Activated CD8-positive, alpha-beta memory T cell treated with anti-CD3 and anti-CD28 coated beads for 36 hours (primary cell): ENCODE data around the gene HACD2. TPM values are rescaled to one million over a fixed set of nuclear protein-coding genes. Genes with fewer than 3 reads are reported as not detected.
"Not testable (repeated sequence)": the region's sequence is repeated elsewhere in the genome, so short reads cannot be mapped to it uniquely, and the experiment has no call there.

ENCODE experiments used
- CTCF ChIA-PET: fragments of 350-600 bp; sonication (Branson Sonifier 250); formaldehyde crosslinking; loops from one replicate; lab custom pipeline; 2021; ENCODE audit warnings: antibody characterized with exemption; lab: Charles Lee
- POLR2A ChIA-PET: fragments of 350-600 bp; sonication (Branson Sonifier 250); formaldehyde crosslinking; loops from one replicate; lab custom pipeline; 2021; ENCODE audit warnings: antibody characterized with exemption; lab: Charles Lee
- total RNA-seq, 2 experiments: library from RNA; stranded (reverse); gene quantifications; one replicate each; pipeline ENCODE4 v1.2.3, GENCODE V29; 2021

The HACD2 gene
- total RNA-seq, 2 experiments from 2014 or later: 33.7 to 34.5 TPM

- CTCF ChIA-PET: no interaction called here
Measured at GRCh38 chr3:123505820-123506219, 79.0 kb downstream of the HACD2 start.

GRCh38 chr3:123503203-123503602, 81.7 kb downstream of the HACD2 start:
- ChIA-PET CTCF (no interaction called here), POLR2A (no interaction called here)

More at GRCh38 chr3:123505820-123506219, 79.0 kb downstream of the HACD2 start:
- POLR2A ChIA-PET: no interaction called here

DNA sequence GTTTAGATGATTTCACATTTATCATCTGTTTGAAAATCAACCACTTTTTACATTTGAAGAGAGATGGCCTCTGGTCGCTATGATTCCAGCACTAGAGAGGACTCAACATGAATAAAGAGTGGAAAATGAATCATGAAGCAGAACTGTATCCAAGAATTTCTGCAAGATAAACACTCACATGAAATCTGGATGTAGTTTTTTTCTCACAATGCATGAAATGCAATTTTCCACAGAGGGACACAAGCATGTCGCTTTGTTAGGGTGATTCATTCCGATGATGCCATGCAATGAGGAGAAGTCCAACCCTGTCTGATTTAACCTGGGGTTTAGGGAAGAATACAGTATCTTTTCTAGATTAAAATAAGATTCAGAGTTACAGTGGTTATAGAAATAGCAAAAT, 85.5 kb downstream of the HACD2 start:
- CTCF ChIA-PET: no interaction called here
- POLR2A ChIA-PET: no interaction called here

- ChIA-PET CTCF (no interaction called here), POLR2A (no interaction called here)
Measured at GRCh38 chr3:123498761-123499160, 86.1 kb downstream of the HACD2 start.

DNA sequence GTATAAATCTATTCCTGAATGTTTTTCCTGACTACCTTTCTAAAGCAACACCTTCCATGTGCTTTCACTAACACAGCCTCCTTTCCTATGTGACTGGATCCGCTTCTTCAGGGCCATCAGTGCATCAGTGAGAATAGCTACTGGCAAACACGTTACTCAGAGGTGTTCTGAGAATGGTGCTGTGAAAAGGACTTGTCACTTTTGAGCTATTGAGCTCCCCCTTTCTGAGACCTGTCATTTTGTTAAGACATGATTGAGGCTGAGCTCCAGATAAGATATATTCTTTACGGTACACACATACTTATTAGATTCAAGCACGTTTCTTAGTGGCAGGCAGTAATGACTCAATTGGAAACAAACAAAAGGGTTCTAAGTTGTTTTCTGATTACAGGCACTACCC, 90.9 kb downstream of the HACD2 start:
- POLR2A ChIA-PET: no interaction called here
- CTCF ChIA-PET: no interaction called here

DNA sequence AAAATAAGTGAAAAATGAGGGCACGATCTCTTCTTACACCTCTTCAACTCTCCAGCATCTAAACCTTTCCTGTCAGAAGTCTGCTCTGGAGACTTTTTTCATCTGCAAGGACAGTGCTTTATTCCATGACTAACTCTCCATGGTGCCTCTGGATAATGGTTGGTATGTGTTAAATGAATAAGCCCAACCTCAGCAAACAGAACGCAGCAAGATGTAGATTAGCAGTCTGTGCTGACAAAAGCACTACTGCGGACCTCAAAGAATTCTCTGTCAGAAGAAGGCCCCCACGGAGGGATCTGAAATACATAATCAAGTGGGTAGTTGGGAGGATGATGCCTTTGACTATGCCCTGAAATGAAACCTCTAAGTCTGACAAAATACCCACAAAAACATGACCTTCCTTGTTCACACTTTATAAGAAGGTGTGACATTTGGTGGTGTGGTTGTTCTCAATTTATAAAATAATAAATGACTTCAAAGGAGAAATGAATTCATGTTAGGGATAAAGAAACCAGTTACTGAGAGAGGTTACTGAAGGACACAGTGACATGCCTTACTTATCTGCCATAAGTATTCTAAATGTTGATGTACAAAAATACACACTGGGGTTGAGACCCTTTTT, 92.8 kb downstream of the HACD2 start:
- ChIA-PET CTCF (no interaction called here), POLR2A (no interaction called here)

GRCh38 chr3:123489400-123490004, 95.4 kb downstream of the HACD2 start:
- POLR2A ChIA-PET: no interaction called here

DNA sequence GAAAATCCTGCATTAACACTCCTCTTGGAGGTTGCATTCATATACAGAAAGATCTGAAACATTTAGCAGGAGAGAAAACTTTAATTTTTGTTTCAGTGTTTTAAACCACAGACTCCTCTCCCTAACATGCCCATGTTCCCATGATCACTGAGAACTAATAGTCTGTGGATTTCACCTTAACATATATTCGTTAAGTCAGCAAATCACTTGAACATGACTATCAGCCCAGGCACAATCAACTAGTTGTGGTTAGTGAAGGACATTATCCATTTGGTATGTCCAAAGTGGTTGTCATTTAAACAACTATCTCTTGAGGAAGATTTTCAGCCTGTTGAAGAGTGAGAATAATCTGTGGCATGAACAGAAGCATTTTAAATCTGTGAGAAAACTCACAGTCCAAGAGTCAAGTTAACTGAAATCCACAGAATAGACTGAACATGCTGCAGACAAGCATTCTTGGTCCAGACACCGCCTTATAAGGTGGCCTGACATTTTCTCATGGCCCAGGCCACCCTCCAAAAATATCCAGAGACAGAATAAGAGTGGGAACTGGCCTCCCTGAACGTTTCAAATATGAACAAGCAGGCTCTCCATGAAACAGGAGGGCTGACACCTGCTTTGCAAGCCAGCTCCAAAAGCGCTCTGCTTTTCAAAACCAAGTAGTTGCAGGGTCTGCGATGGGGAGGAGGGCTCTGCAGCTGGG, 96.1 kb downstream of the HACD2 start:
- POLR2A ChIA-PET: no interaction called here
- CTCF ChIA-PET: interaction anchor here (1.0 kb wide), 1 partner anchor 159 kb away, joined by 3 read pairs; no protein-coding TSS in a partner anchor

More at GRCh38 chr3:123489400-123490004, 95.4 kb downstream of the HACD2 start:
- CTCF ChIA-PET: interaction anchor here (1.0 kb wide), 1 partner anchor 160 kb away, joined by 3 read pairs; no protein-coding TSS in a partner anchor

DNA sequence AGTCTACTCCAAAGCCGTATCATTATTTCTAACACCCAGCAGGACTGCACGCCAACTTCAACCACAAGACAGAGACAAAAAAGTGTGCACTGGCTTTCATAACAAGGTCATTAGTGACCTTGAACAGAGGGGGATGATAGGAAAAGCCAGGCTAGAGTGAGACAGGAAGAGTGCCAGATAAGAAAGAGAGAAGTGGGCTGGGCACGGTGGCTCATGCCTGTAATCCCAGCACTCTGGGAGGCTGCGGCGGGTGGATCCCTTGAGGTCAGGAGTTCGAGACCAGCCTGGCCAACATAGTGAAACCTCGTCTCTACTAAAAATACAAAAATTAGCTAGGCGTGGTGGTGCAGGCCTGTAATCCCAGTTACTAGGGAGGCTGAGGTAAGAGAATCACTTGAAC, 97.8 kb downstream of the HACD2 start:
- POLR2A ChIA-PET: not testable (repeated sequence)
- CTCF ChIA-PET: interaction anchor here (1.6 kb wide), 1 partner anchor 39 kb away, joined by 3 read pairs; no protein-coding TSS in a partner anchor

DNA sequence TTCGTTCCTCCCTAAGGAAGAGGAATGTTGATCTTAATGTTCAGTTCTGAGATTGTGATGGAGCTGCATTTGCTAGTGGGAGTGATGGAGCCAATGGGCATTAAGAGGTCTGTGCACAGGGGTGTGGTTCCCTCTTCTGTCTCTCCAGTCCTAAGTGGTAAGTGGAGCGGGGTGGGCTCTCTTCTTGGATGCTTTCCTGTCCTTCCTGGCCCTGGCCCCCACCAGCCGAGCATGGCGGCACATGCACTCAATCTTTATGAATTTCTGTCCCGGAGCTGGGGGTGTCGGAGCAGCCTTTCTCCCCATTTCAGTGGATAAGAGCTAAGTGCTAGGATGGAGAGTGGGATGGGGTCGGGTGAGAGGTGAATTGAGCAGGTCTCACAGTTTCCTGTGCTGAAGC, 98.4 kb downstream of the HACD2 start:
- CTCF ChIA-PET: interaction anchor here (1.6 kb wide), 1 partner anchor 39 kb away, joined by 3 read pairs; no protein-coding TSS in a partner anchor
- POLR2A ChIA-PET: no interaction called here

DNA sequence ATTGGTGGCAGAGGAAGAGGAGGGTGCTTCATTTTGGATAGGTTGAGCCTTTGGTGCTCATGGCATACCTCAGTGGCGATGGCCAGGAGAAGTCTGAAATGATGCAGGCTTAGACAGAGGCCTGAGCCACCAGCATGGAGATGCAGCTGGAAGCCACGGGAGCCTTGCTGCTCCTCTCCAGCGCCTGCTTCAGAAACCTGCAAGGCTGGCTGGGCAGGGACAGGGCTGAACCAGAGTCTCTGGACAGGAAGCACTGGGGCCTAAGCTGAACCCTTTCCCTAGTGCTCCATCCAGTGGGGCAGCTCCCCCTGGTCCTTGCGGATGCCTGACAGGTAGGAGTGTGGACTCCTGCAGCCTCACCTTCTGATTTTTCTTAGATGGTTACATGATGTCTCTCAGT, 99.3 kb downstream of the HACD2 start:
- ChIA-PET CTCF (no interaction called here), POLR2A (no interaction called here)

DNA sequence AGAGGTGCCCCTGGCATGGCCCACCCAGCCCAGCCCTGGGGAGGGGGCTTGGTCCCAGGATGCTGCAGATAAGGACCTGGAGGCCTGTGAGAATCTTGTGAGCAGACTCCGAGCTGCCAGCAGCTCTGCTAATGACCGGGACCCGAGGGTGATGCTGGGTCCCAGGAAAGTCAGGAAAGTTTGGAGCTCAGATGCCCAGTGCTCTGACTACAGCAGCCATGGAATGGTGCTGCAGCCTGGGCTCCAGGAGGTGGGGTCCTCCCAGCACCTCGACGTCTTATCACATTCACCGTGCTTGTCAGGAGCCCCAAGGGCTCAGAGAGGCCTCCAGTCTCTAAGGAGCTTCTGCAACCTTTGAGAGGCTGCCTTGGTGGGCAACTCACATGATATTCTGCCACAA, 101.7 kb downstream of the HACD2 start:
- POLR2A ChIA-PET: no interaction called here
- CTCF ChIA-PET: no interaction called here

GRCh38 chr3:123481722-123482457, 103.0 kb downstream of the HACD2 start:
- ChIA-PET POLR2A (no interaction called here), CTCF (no interaction called here)

- CTCF ChIA-PET: no interaction called here
- POLR2A ChIA-PET: no interaction called here
Measured at GRCh38 chr3:123481071-123481470, 103.8 kb downstream of the HACD2 start.

DNA sequence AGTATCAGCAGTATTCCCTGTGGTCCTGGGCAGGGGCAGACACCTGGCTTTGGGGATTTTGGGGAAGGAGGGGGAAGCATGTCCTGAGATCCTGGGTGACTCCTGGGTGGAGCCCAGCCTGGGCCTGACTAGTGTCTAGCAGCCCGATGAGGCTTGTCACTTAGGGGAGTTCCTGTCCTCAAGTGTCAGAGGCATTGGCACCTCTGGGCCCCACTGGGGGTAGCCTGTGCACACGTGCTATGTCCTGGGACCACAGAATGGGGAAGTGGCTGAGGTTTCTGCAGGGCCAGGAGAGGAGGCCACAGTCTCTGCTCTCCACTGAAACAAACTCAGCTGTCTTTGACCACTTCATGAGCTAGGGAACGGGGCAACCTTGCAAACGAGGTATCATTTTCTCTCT, 104.4 kb downstream of the HACD2 start:
- ChIA-PET POLR2A (no interaction called here), CTCF (no interaction called here)

- POLR2A ChIA-PET: no interaction called here
- CTCF ChIA-PET: no interaction called here
Measured at GRCh38 chr3:123479891-123480290, 105.0 kb downstream of the HACD2 start.

GRCh38 chr3:123478314-123478713, 106.5 kb downstream of the HACD2 start:
- ChIA-PET CTCF (no interaction called here), POLR2A (no interaction called here)

GRCh38 chr3:123476967-123477750, 107.7 kb downstream of the HACD2 start:
- ChIA-PET CTCF (no interaction called here), POLR2A (no interaction called here)

- ChIA-PET POLR2A (no interaction called here), CTCF (no interaction called here)
Measured at GRCh38 chr3:123475786-123476185, 109.1 kb downstream of the HACD2 start.
